ENCODE data around the gene GSDMA.

DNA sequence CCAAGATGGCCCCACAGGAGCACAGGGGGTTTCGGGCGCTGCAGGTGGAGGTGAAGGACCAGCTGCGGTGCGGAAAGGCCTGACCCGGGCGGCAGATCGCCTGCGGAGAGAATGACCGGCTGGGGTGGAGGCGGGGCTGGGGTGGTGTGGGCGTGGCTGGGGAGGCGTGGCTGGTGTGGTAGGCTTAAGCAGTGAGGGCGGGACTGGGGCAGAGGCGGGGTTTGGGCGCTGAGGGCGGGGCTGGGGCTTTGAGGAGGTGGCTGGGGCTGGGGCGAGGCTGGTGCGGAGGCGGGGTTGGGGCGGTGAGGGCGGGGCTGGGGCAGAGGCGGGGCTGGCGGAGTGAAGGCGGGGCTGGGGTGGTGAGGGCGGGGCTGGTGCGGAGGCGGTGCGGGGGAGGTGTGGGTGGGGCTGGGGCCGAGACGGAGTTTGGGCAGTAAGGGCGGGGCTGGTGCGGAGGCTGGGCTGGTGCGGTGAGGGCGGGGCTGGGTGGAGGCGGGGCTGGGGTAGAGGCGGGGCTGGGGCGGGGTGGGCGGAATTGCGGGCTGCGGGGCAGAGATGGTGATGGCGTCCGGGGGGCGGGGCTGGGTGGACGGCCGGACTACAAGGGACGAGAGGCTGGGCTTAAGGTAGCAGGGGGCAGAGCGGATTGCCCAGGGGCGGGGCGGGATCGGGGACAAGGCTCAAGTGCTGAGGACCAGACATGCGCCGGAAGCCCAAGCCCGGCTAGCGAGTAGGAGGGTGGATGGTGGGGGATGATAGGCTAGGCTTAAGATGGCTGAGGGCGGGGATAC, 9.9 kb upstream of the GSDMA start:
- TF ChIP-seq, protein P1, sequence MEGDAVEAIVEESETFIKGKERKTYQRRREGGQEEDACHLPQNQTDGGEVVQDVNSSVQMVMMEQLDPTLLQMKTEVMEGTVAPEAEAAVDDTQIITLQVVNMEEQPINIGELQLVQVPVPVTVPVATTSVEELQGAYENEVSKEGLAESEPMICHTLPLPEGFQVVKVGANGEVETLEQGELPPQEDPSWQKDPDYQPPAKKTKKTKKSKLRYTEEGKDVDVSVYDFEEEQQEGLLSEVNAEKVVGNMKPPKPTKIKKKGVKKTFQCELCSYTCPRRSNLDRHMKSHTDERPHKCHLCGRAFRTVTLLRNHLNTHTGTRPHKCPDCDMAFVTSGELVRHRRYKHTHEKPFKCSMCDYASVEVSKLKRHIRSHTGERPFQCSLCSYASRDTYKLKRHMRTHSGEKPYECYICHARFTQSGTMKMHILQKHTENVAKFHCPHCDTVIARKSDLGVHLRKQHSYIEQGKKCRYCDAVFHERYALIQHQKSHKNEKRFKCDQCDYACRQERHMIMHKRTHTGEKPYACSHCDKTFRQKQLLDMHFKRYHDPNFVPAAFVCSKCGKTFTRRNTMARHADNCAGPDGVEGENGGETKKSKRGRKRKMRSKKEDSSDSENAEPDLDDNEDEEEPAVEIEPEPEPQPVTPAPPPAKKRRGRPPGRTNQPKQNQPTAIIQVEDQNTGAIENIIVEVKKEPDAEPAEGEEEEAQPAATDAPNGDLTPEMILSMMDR (IDR thresholded peaks at IDR 0.05): no peak
- TF ChIP-seq POLR2A (IDR thresholded peaks at IDR 0.05): no peak
